Glutamatergic neuron (in vitro differentiated cells): ENCODE data around the gene NCAPD3. TPM values are rescaled to one million over a fixed set of nuclear protein-coding genes. Genes with fewer than 3 reads are reported as not detected.

Experiments
- DNase-seq: peaks from one replicate; pipeline ENCODE4 v3.0.0; 2022
- H3K27ac Mint-ChIP-seq: one replicate; pipeline ENCODE4 v1.8.0; 2020; ENCODE audit warnings: mild to moderate bottlenecking, mixed read lengths, inconsistent platforms; ENCODE audit not compliant: unreplicated experiment
- H3K27me3 Mint-ChIP-seq: one replicate; pipeline ENCODE4 v1.8.0; 2020; ENCODE audit warnings: mild to moderate bottlenecking, moderate library complexity, mixed read lengths, inconsistent platforms; ENCODE audit not compliant: unreplicated experiment
- H3K36me3 Mint-ChIP-seq: one replicate; pipeline ENCODE4 v1.8.0; 2020; ENCODE audit warnings: mild to moderate bottlenecking, mixed read lengths, inconsistent platforms; ENCODE audit not compliant: unreplicated experiment
- H3K4me1 Mint-ChIP-seq: one replicate; pipeline ENCODE4 v1.8.0; 2020; ENCODE audit warnings: mild to moderate bottlenecking, low read depth, mixed read lengths, inconsistent platforms; ENCODE audit not compliant: unreplicated experiment
- H3K4me3 Mint-ChIP-seq: one replicate; pipeline ENCODE4 v1.8.0; 2020; ENCODE audit warnings: mild to moderate bottlenecking, mixed read lengths, inconsistent platforms; ENCODE audit not compliant: unreplicated experiment
- H3K9me3 Mint-ChIP-seq: one replicate; pipeline ENCODE4 v1.8.0; 2020; ENCODE audit warnings: mild to moderate bottlenecking, moderate library complexity, mixed read lengths, inconsistent platforms; ENCODE audit not compliant: unreplicated experiment
- CTCF ChIP-seq: fragments of 200-600 bp; sonication (generic); IDR thresholded peaks from one replicate; pipeline ENCODE4 v1.5.0; 2021; ENCODE audit not compliant: partially characterized antibody, unreplicated experiment
- total RNA-seq: library from RNA; stranded (reverse); fragmentation: NEBNext Ultra II Directional; extraction: Animal tissue kit (Norgen Biotek cat#: 25700); gene quantifications from one replicate; pipeline ENCODE4 v1.2.1, GENCODE V29; 2021; ENCODE audit not compliant: unreplicated experiment

NCAPD3 gene
- total RNA-seq, 1 donor from 2014 or later, result 20.3 TPM

GRCh38 chr11:134145715-134146114 lies 78.1 kb downstream of the NCAPD3 start:
- Mint-ChIP-seq H3K4me1 (peaks cover 2% of the 10 kb centered on the region), H3K27me3 (peaks cover 8% of the 10 kb centered on the region), H3K4me3 (no peak overlapping the region), H3K27ac (no peak overlapping the region), H3K9me3 (peaks cover 8% of the 10 kb centered on the region), H3K36me3 (peaks cover 33% of the 10 kb centered on the region)
- no peak for DNase-seq
- no peak for TF ChIP-seq CTCF

GRCh38 chr11:134144744-134145143 lies 79.0 kb downstream of the NCAPD3 start:
- Mint-ChIP-seq H3K4me1 (peaks cover 2% of the 10 kb centered on the region), H3K4me3 (no peak overlapping the region), H3K27ac (no peak overlapping the region), H3K27me3 (peaks cover 8% of the 10 kb centered on the region), H3K36me3 (peaks cover 33% of the 10 kb centered on the region), H3K9me3 (peaks cover 8% of the 10 kb centered on the region)
- no peak for DNase-seq
- TF ChIP-seq CTCF, result no peak

- Mint-ChIP-seq H3K27me3 (peaks cover 11% of the 10 kb centered on the region), H3K9me3 (peaks cover 8% of the 10 kb centered on the region), H3K4me1 (peaks cover 7% of the 10 kb centered on the region), H3K36me3 (peaks cover 33% of the 10 kb centered on the region), H3K27ac (no peak overlapping the region), H3K4me3 (no peak overlapping the region)
- no peak for DNase-seq
- no peak for TF ChIP-seq CTCF
Measured at GRCh38 chr11:134143801-134144200, 80.0 kb downstream of the NCAPD3 start.

- Mint-ChIP-seq H3K4me1 (peaks cover 9% of the 10 kb centered on the region), H3K27ac (no peak overlapping the region), H3K9me3 (peaks cover 8% of the 10 kb centered on the region), H3K27me3 (peaks cover 12% of the 10 kb centered on the region), H3K36me3 (peaks cover 33% of the 10 kb centered on the region), H3K4me3 (no peak overlapping the region)
- no peak for TF ChIP-seq CTCF
- DNase-seq, result no peak
Measured at GRCh38 chr11:134142536-134142935, 81.2 kb downstream of the NCAPD3 start.

- Mint-ChIP-seq H3K4me1 (peaks cover 9% of the 10 kb centered on the region), H3K4me3 (no peak overlapping the region), H3K36me3 (peaks cover 33% of the 10 kb centered on the region), H3K27ac (no peak overlapping the region), H3K9me3 (peaks cover 11% of the 10 kb centered on the region), H3K27me3 (peaks cover 12% of the 10 kb centered on the region)
- no peak for DNase-seq
- no peak for TF ChIP-seq CTCF
Measured at GRCh38 chr11:134140961-134141490, 82.7 kb downstream of the NCAPD3 start.
